AG09319 (cell line): ENCODE results near the gene IKZF1.

ENCODE experiments used
- DNase-seq: peaks from one replicate; pipeline ENCODE4 v3.0.0-alpha.2; 2010; ENCODE audit warnings: low read depth; ENCODE audit errors: extremely low read depth
- CTCF ChIP-seq: IDR thresholded peaks from 2 replicates; pipeline ENCODE4 v1.5.1; 2011; ENCODE audit warnings: low read depth, mild to moderate bottlenecking, inconsistent platforms, low read length, moderate library complexity

IKZF1 gene

DNA sequence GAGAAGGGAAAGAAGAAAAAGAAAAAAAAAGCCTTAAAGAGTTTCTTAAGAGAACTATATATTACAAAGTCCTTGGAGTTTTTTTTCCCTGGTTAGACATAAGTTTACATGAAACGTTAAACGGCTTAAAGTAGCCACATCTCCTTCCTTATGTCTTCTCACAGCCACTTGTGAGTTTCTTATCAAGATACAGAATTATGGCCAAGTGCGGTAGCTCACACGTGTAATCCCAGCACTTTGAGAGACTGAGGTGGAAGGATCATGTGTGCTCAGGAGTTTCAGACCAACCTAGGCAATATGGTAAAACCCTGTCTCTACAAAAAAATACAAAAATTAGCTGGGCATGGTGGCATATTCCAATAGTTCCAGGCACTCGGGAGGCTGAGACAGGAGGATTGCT is 54.3 kb downstream of the IKZF1 start:
- no peak for DNase-seq
- no peak for TF ChIP-seq CTCF

DNA sequence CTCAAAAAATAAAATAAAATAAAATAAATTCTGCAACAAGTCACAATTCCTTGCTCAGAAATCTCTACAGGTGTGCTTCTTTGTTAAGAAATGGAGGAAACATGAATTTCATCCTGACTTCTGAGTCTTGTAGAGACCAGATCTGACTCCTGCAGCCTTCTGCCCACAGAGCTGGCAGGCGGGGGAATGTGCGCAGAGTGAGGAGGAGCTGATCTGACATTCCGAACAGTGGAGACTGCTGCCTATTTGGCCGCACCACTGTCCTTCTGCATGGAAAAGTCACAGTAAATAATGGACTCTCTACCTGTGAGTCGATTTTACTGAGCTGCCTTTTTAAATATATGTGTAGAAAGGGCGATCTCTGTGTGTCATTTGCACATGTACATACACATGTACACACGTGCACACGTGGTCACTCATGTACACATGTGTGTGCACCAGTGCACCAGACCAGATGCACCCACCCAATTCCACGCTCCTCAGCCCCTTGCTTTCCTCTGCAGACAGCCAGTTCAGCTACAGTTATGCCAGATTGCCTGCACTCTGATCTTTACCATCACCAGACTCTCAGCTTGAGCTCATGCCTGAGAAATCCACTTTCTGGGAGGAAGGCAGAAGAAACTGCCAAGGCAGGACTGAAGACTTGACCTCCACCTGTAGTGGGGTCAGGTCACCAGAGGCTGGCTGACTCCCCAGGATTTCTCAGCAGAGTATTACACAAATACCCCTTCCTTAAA is 54.9 kb downstream of the IKZF1 start:
- DNase-seq: no peak
- no peak for TF ChIP-seq CTCF

- TF ChIP-seq CTCF: no peak
- no peak for DNase-seq
These were observed 55.7 kb downstream of the IKZF1 start for GRCh38 chr7:50359995-50360925.

- no peak for TF ChIP-seq CTCF
- DNase-seq: no peak
These were observed 57.6 kb downstream of the IKZF1 start for GRCh38 chr7:50362142-50362541.

GRCh38 chr7:50362712-50363282 is 58.3 kb downstream of the IKZF1 start:
- TF ChIP-seq CTCF: no peak
- no peak for DNase-seq

DNA sequence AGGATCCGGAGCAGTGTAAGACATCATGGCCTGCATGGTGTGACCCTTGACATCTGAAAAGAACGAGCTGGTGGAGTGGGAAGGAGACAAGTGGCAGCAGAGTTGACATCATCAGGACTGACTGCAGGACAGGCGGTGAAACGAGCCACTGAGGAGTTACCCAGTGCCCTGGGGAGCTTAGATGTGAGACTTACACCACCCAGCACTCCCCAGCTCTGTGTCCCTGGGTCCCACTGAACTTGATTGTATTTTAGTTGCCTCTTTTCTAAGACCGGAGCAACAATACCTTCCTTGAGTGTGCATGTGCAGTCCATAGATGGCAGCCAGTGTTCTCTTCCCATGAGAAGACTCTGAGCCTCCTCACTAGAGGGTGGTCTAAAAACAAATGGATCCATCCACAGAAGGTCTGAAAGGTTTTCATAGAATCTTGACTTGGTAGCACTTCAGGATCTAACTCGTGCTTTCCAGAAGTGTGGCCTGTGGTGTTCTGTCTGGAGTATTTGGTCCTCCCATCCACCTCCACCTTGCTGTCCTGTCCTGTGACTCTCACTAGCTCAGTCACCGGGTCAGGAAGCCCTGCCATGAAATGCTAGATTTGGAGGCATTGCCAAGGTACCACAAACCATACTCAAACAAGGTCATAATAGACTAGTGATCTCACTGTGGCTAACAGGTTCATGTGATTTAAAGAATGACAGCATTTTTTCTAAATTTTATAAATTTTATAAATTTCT is 59.0 kb downstream of the IKZF1 start:
- TF ChIP-seq CTCF: no peak
- DNase-seq: no peak
